B cell (primary cell): ENCODE results near the gene IFNG.

Experiments used
- CTCF ChIP-seq: fragments of 200-600 bp; IDR thresholded peaks from one replicate; pipeline ENCODE4 v1.8.0; 2022; ENCODE audit warnings: antibody characterized with exemption, mild to moderate bottlenecking
- EZH2 ChIP-seq: IDR thresholded peaks from 2 replicates; pipeline ENCODE4 v1.6.1; 2012; ENCODE audit warnings: borderline replicate concordance, low read depth, mild to moderate bottlenecking, moderate library complexity, low read length; ENCODE audit not compliant: insufficient read depth, poor library complexity, severe bottlenecking

GRCh38 chr12:68135520-68135919, 24.0 kb downstream of the IFNG start:
- TF ChIP-seq CTCF (no peak), EZH2 (no peak)
